Superior temporal gyrus (tissue), 1 donor: ENCODE measurements around the gene VWA5B1.
A peak's percentile ranks its signal among the peaks of the same experiment; 100 is the strongest.

Experiments
- DNase-seq: peaks from one replicate; pipeline ENCODE4 v3.0.0-alpha.2; 2016; ENCODE audit errors: extremely low spot score

Gene VWA5B1

GRCh38 chr1:20367116-20367585, 76.5 kb downstream of the VWA5B1 start:
- peak; percentile 59 for DNase-seq

GRCh38 chr1:20367626-20368025, 77.0 kb downstream of the VWA5B1 start:
- no peak for DNase-seq

- DNase-seq: no peak
Observed at GRCh38 chr1:20368866-20369470, 78.3 kb downstream of the VWA5B1 start.

- no peak for DNase-seq
Observed at GRCh38 chr1:20370698-20371097, 80.0 kb downstream of the VWA5B1 start.

GRCh38 chr1:20371411-20371810, 80.7 kb downstream of the VWA5B1 start:
- no peak for DNase-seq

GRCh38 chr1:20371883-20372282, 81.2 kb downstream of the VWA5B1 start:
- DNase-seq: no peak

- no peak for DNase-seq
Observed at GRCh38 chr1:20372676-20373075, 82.0 kb downstream of the VWA5B1 start.

- no peak for DNase-seq
Observed at GRCh38 chr1:20373286-20373685, 82.6 kb downstream of the VWA5B1 start.

GRCh38 chr1:20373764-20374163, 83.1 kb downstream of the VWA5B1 start:
- DNase-seq: peak; percentile 43

- no peak for DNase-seq
Observed at GRCh38 chr1:20375563-20375962, 84.9 kb downstream of the VWA5B1 start.

GRCh38 chr1:20376171-20376570, 85.5 kb downstream of the VWA5B1 start:
- no peak for DNase-seq

- DNase-seq: peak; percentile 75
Observed at GRCh38 chr1:20376880-20377494, 86.3 kb downstream of the VWA5B1 start.

- no peak for DNase-seq
Observed at GRCh38 chr1:20377516-20378270, 87.0 kb downstream of the VWA5B1 start.

- no peak for DNase-seq
Observed at GRCh38 chr1:20379075-20379474, 88.4 kb downstream of the VWA5B1 start.

- no peak for DNase-seq
Observed at GRCh38 chr1:20380175-20380574, 89.5 kb downstream of the VWA5B1 start.

GRCh38 chr1:20380616-20381035, 90.0 kb downstream of the VWA5B1 start:
- DNase-seq: no peak

- DNase-seq: no peak
Observed at GRCh38 chr1:20381045-20381641, 90.5 kb downstream of the VWA5B1 start.

GRCh38 chr1:20381961-20382360, 91.3 kb downstream of the VWA5B1 start:
- no peak for DNase-seq

GRCh38 chr1:20382711-20383110, 92.0 kb downstream of the VWA5B1 start:
- DNase-seq: no peak

GRCh38 chr1:20383631-20384030, 93.0 kb downstream of the VWA5B1 start:
- DNase-seq: no peak

GRCh38 chr1:20385630-20386029, 95.0 kb downstream of the VWA5B1 start:
- DNase-seq: peak; percentile 39

- DNase-seq: peak; percentile 52
Observed at GRCh38 chr1:20386323-20387081, 95.8 kb downstream of the VWA5B1 start.
